Upper lobe of right lung (tissue), 1 donor: Measurements from ENCODE around the gene ASPRV1. TPM values are rescaled to one million over a fixed set of nuclear protein-coding genes. Genes with fewer than 3 reads are reported as not detected.

Experiments used
- ATAC-seq: fragments of 200-7000 bp; cut with Tn5 transposase; one replicate; pipeline ENCODE4 v1.9.1; 2020; ENCODE audit warnings: mild to moderate bottlenecking, moderate library complexity
- DNase-seq: peaks from one replicate; pipeline ENCODE4 v3.0.0-alpha.2; 2020
- H3K27ac ChIP-seq: fragments of 200-600 bp; one replicate; pipeline ENCODE4 v1.8.0; 2022
- H3K27me3 ChIP-seq: fragments of 200-600 bp; one replicate; pipeline ENCODE4 v1.8.0; 2022; ENCODE audit warnings: mild to moderate bottlenecking
- H3K36me3 ChIP-seq: fragments of 200-600 bp; one replicate; pipeline ENCODE4 v1.8.0; 2022
- H3K4me1 ChIP-seq: fragments of 200-600 bp; one replicate; pipeline ENCODE4 v1.8.0; 2022
- H3K4me3 ChIP-seq: fragments of 200-600 bp; one replicate; pipeline ENCODE4 v1.8.0; 2022; ENCODE audit warnings: mild to moderate bottlenecking
- H3K9me3 ChIP-seq: fragments of 200-600 bp; one replicate; pipeline ENCODE4 v1.8.0; 2022
- intact Hi-C: fragments of 100-400 bp; cut with DNase I; formaldehyde crosslinking; loops from one replicate; pipeline ENCODE4 v1.11.0; 2022
- total RNA-seq: library from RNA; stranded (reverse); fragmentation: NEBNext Ultra II Directional; extraction: Animal tissue kit (Norgen Biotek cat#: 25700); gene quantifications from one replicate; pipeline ENCODE4 v1.2.1, GENCODE V29; 2021
- TF ChIP-seq, protein P1 (sequence below): fragments of 200-600 bp; IDR thresholded peaks from one replicate; pipeline ENCODE4 v1.8.0; 2022; ENCODE audit warnings: antibody characterized with exemption
- donor health status: DM: no; HTN: yes; CAD: no; lungs with severe emphysema.

Gene ASPRV1
- total RNA-seq, 1 donor from 2014 or later = 2.1 TPM

DNA sequence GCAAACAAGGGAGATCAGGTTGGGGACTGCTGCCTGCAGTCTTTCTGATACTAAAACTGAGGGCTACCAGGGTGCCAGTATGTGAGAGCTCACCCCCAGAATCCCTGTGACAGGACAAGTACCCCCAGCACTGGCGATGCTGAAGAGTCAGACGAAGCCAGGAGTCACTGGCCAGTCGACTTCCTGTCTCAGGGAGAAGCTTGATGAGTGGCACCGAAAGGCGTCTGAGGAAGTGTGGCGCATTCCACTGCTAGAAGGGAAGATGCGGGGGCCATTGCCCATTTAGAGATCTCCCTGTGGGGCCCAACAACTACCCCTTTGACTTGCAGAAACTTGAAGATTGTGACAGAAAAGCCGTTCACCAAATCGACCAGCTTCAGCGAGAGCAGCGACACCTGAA is 24.5 kb downstream of the ASPRV1 start:
- intact Hi-C loops = no loop called here
- ATAC-seq (no peak), DNase-seq (no peak)
- Histone ChIP-seq H3K4me3 (no peak overlapping the region), H3K4me1 (peaks cover 26% of the 10 kb centered on the region), H3K27me3 (no peaks in the 10 kb centered on the region), H3K36me3 (peaks cover 63% of the 10 kb centered on the region), H3K27ac (no peak overlapping the region), H3K9me3 (no peaks in the 10 kb centered on the region)
- TF ChIP-seq, protein P1, sequence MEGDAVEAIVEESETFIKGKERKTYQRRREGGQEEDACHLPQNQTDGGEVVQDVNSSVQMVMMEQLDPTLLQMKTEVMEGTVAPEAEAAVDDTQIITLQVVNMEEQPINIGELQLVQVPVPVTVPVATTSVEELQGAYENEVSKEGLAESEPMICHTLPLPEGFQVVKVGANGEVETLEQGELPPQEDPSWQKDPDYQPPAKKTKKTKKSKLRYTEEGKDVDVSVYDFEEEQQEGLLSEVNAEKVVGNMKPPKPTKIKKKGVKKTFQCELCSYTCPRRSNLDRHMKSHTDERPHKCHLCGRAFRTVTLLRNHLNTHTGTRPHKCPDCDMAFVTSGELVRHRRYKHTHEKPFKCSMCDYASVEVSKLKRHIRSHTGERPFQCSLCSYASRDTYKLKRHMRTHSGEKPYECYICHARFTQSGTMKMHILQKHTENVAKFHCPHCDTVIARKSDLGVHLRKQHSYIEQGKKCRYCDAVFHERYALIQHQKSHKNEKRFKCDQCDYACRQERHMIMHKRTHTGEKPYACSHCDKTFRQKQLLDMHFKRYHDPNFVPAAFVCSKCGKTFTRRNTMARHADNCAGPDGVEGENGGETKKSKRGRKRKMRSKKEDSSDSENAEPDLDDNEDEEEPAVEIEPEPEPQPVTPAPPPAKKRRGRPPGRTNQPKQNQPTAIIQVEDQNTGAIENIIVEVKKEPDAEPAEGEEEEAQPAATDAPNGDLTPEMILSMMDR = no peak

DNA sequence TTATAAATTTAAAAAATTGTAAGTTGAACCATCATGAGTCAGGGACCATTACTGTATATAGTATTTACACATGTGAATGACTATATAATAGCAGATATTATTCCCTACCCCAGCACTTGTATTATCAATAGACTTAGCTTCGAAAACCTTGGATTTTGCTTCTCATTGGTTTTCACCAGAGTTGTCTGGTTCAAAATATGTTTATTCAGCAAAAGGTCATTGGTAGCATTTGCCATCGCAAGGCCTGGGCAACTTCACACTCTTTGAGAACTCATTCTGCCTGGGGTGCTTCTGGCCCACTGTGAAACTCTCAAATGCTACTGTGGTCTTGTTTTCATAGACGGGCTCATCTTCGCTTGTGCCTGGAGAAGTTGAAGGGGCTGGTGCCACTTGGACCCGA is 26.4 kb downstream of the ASPRV1 start:
- intact Hi-C loops = no loop called here
- Histone ChIP-seq H3K27ac (no peak overlapping the region), H3K4me1 (peaks cover 26% of the 10 kb centered on the region), H3K9me3 (no peaks in the 10 kb centered on the region), H3K36me3 (peaks cover 46% of the 10 kb centered on the region), H3K27me3 (no peaks in the 10 kb centered on the region), H3K4me3 (no peak overlapping the region)
- ATAC-seq (no peak), DNase-seq (no peak)
- TF ChIP-seq, protein P1 = no peak

DNA sequence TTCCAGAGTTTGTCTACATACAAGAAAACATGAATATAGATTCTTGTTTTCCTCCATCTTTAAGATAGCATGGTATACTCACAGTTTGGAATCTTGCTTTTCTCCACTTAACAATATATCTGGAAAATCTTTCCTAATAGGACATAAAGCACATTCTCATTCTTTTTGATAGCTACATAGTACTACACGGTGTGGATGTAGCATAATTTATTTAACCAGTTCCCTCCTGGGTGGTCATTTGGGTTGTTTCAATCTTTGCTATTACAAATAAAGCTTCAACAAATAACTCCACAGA is 26.9 kb downstream of the ASPRV1 start:
- H3K4me3 ChIP-seq = no peak overlapping the region
- peaks cover 26% of the 10 kb centered on the region for H3K4me1 ChIP-seq
- DNase-seq (no peak), ATAC-seq (no peak)
- TF ChIP-seq, protein P1 = no peak
- peak overlapping the region; percentile 44 for H3K27ac ChIP-seq
- H3K27me3 ChIP-seq = no peaks in the 10 kb centered on the region
- intact Hi-C loops = no loop called here
- peaks cover 42% of the 10 kb centered on the region for H3K36me3 ChIP-seq
- no peaks in the 10 kb centered on the region for H3K9me3 ChIP-seq

DNA sequence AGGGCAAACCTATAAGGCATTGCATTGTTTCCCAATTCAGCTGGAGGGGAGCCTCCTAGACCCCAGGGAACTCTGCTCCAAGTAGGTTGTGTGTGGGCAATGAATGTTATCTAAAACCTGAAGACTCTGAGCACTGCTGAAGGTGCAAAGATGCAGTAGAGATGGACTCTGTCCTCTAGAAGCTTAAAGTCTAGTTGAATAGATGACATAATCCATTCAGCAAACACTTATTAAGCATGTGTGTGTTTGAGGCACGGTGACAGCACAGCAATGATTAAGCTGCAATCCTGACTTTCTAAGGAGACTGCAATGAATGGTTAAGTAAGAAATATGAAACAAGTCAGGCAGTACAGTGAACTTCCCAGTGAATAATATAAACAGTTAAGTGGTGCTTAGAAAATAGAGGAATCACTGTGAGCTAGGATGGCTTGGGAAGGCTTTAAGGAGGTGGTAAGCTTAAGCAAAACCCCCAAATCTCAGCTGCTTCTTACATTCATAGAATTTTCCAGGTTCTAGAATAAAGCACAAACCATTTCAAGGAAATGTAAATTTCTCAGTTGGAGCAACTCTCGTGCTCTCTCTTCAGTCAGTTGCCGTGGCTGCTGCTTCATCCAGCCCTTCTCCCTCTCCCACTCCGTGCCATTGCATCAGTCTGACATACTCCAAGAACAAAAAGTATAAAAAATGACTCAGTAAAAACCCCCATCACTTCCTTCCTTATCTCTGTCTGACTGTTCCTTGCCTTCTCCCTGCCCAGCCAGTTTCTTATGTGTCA is 27.4 kb downstream of the ASPRV1 start:
- intact Hi-C loops = no loop called here

DNA sequence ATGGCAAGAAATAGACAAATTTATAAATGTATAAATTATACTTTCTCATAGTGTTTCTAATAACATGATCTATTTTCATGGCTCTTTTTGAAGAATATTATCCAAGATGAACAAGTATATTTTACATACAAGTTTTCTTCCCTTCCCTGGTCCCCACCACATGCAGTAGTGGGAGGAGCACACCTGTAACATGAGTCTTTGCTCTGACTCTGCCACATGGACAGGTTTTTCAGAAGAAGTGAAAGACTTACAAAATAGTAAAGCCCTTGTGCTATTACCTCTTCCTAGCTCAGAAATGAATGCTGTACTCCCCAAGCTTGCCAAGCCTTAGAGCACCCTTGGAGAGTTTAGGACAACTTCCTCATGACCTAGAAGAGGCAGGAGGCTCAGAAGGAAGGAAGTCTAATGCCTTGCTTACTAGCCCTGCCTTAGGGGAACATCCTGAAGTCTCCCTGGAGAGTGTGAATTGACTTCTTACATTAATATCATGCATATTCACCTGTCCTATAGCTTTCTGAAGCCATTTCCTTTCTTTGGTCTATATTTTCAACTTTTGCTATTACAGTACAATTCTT is 28.1 kb downstream of the ASPRV1 start:
- TF ChIP-seq, protein P1 = no peak
- Histone ChIP-seq H3K4me3 (no peak overlapping the region), H3K9me3 (no peaks in the 10 kb centered on the region), H3K27ac (peak overlapping the region; percentile 44), H3K36me3 (peaks cover 30% of the 10 kb centered on the region), H3K27me3 (no peaks in the 10 kb centered on the region), H3K4me1 (peaks cover 26% of the 10 kb centered on the region)
- ATAC-seq (peak; percentile 84), DNase-seq (no peak)
- intact Hi-C loops = no loop called here

More for the DNA sequence above, 27.4 kb downstream of the ASPRV1 start:
- Histone ChIP-seq H3K27me3 (no peaks in the 10 kb centered on the region), H3K9me3 (no peaks in the 10 kb centered on the region), H3K27ac (peak overlapping the region; percentile 44), H3K4me3 (no peak overlapping the region), H3K36me3 (peaks cover 36% of the 10 kb centered on the region), H3K4me1 (peaks cover 26% of the 10 kb centered on the region)
- peak; percentile 76 for ATAC-seq
- no peak for DNase-seq
- TF ChIP-seq, protein P1 = no peak
